GM21529 (cell line): ENCODE data around the gene ABHD17C.
"Not testable (repeated sequence)": the region's sequence is repeated elsewhere in the genome, so short reads cannot be mapped to it uniquely, and the experiment has no call there.

Source experiments
- ATAC-seq: cut with Tn5 transposase; IDR thresholded peaks from one replicate; pipeline ENCODE4 v1.9.1; 2021; ENCODE audit not compliant: unreplicated experiment

The ABHD17C gene

GRCh38 chr15:80760960-80761359 lies 65.8 kb downstream of the ABHD17C start:
- no peak for ATAC-seq

DNA sequence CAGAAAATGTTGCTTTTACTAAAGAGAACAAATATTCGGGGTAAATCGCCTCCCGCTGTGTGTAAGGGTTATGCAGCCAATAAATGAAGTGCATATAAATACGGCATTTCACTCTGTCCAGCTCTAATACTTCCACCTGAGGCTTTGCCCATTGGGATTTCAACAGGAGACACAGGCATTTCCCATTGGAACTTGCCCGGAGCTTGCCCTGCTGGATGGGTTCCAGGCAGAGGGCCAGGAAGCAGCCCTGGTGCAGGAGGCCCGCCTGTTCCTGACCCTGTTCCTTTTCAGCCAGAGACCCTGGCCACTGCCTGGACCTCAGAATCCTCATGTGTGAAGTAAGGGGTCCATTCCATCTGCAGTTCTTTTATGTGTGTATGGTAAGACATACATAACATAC lies 66.6 kb downstream of the ABHD17C start:
- ATAC-seq = no peak

DNA sequence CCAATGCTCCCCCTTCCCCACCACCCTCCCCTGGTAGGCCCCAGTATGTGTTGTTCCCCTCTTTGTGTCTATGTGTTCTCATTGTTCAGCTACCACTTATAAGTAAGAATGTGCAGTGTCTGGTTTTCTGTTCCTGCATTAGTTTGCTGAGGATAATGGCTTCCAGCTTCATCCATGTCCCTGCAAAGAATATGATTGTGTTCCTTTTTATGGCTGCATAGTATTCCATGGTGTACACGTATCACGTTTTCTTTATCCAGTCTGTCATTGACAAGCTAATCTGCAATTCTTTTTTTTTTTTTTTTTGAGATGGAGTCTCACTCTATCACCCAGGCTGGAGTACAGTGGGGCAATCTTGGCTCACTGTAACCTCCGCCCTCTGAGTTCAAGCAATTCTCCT lies 68.1 kb downstream of the ABHD17C start:
- not testable (repeated sequence) for ATAC-seq

- ATAC-seq = no peak
These were observed 69.4 kb downstream of the ABHD17C start for GRCh38 chr15:80764535-80764934.

GRCh38 chr15:80766275-80766674 lies 71.2 kb downstream of the ABHD17C start:
- ATAC-seq = no peak

DNA sequence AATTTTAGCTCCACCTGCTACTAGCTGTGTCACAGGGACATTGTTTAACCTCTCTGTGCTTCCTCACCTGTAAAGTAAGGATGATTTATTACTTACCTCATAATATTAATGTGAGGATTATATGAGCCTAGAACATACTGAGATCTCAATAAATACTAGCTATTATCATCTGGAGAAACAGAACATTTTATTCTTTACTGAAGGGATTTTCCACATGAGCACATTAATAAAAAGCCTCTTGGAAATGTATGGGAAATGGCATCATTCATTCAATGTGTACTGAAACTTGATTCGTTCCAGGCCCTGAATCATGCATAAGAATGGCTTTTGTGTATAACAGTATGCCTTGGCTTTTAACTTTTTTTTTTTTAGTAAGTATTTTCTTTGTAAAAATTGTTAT lies 73.0 kb downstream of the ABHD17C start:
- ATAC-seq = no peak

DNA sequence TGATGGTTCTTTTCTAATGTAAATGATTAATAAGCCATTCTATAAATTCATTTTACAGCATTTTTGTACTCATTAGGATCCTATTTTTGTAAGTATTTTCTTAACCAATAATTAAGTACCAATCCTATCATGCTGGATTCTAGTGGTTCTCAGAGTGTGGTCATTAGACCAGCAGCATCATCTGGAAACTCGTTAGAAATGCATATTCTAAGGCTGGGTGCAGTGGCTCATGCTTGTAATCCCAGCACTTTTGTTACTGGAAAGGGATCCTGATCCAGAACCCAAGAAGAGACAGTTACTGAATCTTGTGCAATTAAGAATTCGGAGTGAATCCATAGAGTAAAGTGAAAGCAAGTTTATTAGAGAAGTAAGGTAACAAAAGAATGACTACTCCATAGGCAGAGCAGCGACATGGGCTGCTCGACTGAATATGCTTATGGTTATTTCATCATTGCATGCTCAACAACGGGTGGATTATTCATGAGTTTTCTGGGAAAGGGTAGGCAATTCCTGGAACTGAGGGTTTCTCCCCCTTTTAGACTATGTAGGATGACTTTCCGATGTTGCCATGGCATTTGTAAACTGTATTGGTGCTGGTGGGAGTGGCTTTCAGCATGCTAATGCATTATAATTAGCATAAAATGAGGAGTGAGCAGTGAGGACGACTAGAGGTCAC lies 74.2 kb downstream of the ABHD17C start:
- no peak for ATAC-seq

DNA sequence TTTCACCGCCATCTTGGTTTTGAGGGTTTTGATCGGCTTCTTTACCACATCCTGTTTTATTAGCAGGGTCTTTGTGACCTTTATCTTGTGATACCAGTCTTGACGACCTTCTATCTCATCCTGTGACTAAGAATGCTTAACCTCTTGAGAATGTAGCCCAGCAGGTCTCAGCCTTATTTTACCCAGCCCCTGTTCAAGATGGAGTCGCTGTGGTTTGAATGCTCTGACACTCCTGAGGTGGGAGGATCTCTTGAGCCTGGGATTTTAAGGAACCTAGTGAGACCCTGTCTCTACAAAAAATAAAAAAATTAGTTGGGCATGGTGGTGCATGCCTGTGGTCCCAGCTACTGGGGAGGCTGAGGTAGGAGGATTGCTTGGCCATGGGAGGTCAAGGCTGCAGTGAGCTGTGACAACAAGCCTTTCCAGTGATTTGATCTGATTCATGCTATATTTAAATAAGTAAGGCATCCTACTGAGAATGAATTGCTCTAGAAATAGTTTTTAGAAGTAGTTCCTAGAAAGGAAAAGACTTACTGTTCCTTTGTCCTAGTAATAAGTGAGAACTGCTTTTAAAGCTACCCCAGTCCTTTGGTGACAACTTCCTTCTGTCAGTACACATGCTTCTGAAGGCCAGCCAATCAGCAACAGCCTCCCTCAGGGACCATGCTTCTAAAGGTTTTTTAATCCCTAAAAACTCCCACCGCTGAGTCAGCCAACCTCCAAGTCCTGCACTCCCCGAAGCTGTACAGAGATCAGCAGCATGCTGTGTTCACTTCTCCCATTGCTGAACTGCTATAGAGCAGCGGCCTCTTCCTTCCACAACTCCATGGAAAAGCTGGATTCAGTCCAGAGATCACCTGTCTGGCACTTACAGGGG lies 75.0 kb downstream of the ABHD17C start:
- ATAC-seq = no peak

DNA sequence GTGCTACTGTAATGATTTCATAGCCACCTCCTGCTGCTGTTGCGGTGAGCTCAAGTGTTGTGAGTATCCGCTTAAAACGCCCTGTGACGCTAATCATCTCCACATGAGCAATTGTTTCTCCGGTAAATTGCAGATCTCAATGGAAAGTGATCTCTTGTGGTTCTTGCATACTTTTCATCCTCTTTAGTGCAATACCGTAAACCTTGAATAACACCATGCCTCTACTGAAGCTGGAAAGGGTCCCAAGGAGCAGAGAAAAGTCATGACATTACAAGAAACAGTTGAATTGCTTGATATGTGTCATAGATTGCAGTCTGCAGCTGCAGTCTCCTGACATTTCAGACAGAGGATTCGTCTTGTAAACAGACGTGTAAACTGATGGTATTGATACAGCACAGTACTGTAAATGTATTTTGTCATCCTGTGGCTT lies 78.0 kb downstream of the ABHD17C start:
- no peak for ATAC-seq

- ATAC-seq = no peak
These were observed 78.8 kb downstream of the ABHD17C start for GRCh38 chr15:80773792-80774352.

- ATAC-seq = no peak
These were observed 79.4 kb downstream of the ABHD17C start for GRCh38 chr15:80774486-80774885.

DNA sequence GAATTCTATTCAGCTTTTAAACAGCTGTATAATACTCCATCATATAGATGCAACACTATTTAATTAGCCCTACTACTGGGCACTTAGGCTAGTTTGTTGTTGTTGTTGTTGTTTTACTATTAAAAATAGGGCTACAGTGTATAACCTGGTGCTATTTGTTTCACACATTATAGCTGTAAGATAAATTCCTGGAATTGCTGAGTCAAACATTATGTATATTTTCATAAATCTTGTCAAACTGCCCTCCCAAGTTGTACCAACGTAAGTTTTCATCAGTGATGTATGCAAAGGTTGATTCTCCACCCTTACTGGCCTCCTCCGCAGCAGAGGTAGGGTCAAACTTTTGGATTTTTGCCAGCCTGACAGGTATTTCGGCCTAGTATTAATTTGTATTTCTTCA lies 80.2 kb downstream of the ABHD17C start:
- ATAC-seq = no peak

GRCh38 chr15:80776420-80777045 lies 81.4 kb downstream of the ABHD17C start:
- no peak for ATAC-seq

- no peak for ATAC-seq
These were observed 82.0 kb downstream of the ABHD17C start for GRCh38 chr15:80777137-80777536.

DNA sequence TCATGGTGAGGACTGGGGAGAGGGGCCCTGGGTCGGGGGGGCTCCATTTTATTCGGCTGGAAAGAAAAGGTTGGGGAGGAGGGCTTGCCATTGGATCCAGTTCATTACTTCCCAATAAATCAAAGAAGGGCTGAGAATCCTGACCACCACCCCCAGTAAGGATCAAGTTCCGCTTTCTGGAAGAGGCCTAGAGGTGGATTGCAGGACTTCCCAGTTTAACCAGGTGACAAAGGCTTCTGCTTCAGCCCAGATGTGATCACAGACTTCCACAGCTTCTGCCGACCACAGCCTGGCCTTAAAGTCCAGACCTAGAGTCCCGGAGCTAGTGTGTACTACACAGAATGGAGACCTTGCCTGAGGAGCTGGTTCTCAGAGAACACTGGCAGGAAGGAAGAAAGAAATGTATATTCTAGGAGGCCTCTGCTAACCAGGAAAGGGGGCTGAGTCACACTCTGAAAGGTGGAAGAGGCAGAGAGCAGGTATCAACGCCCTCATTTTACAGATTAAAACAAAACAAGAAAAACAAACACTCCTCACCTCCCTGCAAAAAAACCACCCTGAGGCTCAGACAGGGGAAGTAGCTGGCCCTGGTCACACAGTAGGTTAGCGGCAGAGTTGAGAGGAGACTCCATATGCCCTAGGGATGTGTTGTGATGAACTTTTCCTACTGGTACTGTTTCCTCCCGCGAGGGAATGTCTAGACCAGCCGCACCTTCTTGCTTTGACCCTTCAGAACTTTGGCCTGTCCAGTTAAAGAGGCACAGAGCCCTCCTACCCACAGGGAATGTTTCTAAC lies 82.9 kb downstream of the ABHD17C start:
- no peak for ATAC-seq

GRCh38 chr15:80778621-80778963 lies 83.5 kb downstream of the ABHD17C start:
- ATAC-seq = no peak

GRCh38 chr15:80778964-80779657 lies 84.0 kb downstream of the ABHD17C start, which contains the start of gene CEMIP:
CEMIP (plus strand) TSS chr15:80779370; CDS start chr15:80873880, 94,510 bp downstream.
- no peak for ATAC-seq

- ATAC-seq = no peak
These were observed 84.7 kb downstream of the ABHD17C start for GRCh38 chr15:80779658-80780415.

- ATAC-seq = no peak
These were observed 85.5 kb downstream of the ABHD17C start for GRCh38 chr15:80780416-80781221.
